H1 (cell line): ENCODE data around the gene DNMT3B.

Experiments used
- EZH2 ChIP-seq: fragments of 200-600 bp; sonication (generic); IDR thresholded peaks from 2 replicates; pipeline ENCODE4 v1.7.1; 2012; ENCODE audit warnings: low read depth, mild to moderate bottlenecking, moderate library complexity, low read length, inconsistent platforms; ENCODE audit not compliant: severe bottlenecking
- NANOG ChIP-seq: IDR thresholded peaks from 2 replicates; pipeline ENCODE4 v1.6.1; 2011; ENCODE audit warnings: low read length, low read depth, mild to moderate bottlenecking, inconsistent platforms; ENCODE audit not compliant: insufficient read depth, poor library complexity, severe bottlenecking
- POLR2AphosphoS5 ChIP-seq: IDR thresholded peaks from 2 replicates; pipeline ENCODE4 v1.6.1; 2011; ENCODE audit warnings: low read depth, low read length
- RAD21 ChIP-seq, 2 experiments: IDR thresholded peaks in 1 of 2; conservative IDR thresholded peaks in 1 of 2; 2 replicates each; pipeline ENCODE4 v1.6.1; 2011; ENCODE audit warnings: low read depth in 2 of 2, low read length in 2 of 2, improper control_type of control experiment in 1 of 2, inconsistent platforms in 1 of 2, mild to moderate bottlenecking in 1 of 2, moderate library complexity in 1 of 2
- RFX5 ChIP-seq: IDR thresholded peaks from 2 replicates; pipeline ENCODE4 v1.6.1; 2011; ENCODE audit warnings: low read depth, low read length, improper control_type of control experiment, borderline replicate concordance
- TAF1 ChIP-seq: IDR thresholded peaks from 2 replicates; pipeline ENCODE4 v1.6.1; 2011; ENCODE audit warnings: mild to moderate bottlenecking, low read depth, low read length
- TF ChIP-seq, protein P1 (sequence below), 3 experiments: IDR thresholded peaks; 1 replicate in 2 of 3; 2 replicates in 1 of 3; pipeline versions ENCODE4 v1.5.1 to v1.6.1; 2011; ENCODE audit warnings: low read length in 3 of 3, mild to moderate bottlenecking in 3 of 3, inconsistent platforms in 2 of 3, low read depth in 1 of 3, moderate library complexity in 1 of 3; ENCODE audit not compliant: insufficient read depth in 1 of 3; ENCODE audit errors: control extremely low read depth in 1 of 3
- TF ChIP-seq, protein P2 (sequence below): IDR thresholded peaks from 2 replicates; pipeline ENCODE4 v1.6.1; 2012; ENCODE audit warnings: inconsistent platforms

DNA sequence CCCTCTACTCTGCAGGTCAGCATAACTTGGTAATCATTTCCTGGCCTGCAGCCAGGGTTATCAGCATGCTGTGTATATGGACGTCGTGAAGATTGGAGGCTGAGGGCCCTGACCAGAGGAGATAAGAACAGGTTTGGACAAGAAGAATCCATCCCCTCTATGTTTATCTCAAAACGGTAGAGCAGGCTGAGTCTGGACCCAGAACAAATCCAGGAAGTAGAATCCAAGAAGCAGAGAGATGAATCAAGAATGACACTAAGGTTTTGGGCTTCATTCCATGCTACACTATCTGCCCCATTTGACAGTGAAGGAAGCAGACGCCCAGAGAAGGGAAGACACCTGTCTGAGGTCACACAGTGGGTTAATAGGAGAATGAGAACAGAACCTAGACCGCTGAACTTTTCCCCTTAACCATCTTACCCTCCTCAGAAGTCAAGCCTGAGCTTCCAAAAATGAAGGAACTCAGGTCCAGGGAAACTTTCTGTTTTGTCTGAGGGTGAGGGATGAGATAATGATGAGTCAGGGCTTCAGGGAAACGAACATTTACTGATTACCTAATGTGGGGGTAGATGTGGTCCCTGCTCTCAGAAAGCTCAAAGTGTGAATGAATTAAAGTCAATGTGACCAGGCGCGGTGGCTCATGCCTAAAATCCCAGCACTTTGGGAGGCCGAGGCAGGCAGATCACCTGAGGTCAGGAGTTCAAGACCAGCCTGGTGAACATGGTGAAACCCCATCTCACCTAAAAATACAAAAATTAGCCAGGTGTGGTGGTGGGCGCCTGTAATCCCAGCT is 9.5 kb upstream of the DNMT3B start:
- TF ChIP-seq TAF1, result no peak
- no peak for TF ChIP-seq NANOG
- no peak for TF ChIP-seq RFX5
- TF ChIP-seq, protein P1, sequence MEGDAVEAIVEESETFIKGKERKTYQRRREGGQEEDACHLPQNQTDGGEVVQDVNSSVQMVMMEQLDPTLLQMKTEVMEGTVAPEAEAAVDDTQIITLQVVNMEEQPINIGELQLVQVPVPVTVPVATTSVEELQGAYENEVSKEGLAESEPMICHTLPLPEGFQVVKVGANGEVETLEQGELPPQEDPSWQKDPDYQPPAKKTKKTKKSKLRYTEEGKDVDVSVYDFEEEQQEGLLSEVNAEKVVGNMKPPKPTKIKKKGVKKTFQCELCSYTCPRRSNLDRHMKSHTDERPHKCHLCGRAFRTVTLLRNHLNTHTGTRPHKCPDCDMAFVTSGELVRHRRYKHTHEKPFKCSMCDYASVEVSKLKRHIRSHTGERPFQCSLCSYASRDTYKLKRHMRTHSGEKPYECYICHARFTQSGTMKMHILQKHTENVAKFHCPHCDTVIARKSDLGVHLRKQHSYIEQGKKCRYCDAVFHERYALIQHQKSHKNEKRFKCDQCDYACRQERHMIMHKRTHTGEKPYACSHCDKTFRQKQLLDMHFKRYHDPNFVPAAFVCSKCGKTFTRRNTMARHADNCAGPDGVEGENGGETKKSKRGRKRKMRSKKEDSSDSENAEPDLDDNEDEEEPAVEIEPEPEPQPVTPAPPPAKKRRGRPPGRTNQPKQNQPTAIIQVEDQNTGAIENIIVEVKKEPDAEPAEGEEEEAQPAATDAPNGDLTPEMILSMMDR (IDR thresholded peaks at IDR 0.05; ENCODE audit: control extremely low read depth in 1 of 3, insufficient read depth in 1 of 3, low read depth in 1 of 3, low read length in 3 of 3), result no peak
- no peak for TF ChIP-seq EZH2
- no peak for TF ChIP-seq POLR2AphosphoS5
- TF ChIP-seq RAD21 (IDR thresholded peaks at IDR 0.05 in 1 of 2, conservative IDR thresholded peaks at IDR 0.05 in 1 of 2; ENCODE audit: low read depth in 2 of 2, low read length in 2 of 2), result no peak
- TF ChIP-seq, protein P2, sequence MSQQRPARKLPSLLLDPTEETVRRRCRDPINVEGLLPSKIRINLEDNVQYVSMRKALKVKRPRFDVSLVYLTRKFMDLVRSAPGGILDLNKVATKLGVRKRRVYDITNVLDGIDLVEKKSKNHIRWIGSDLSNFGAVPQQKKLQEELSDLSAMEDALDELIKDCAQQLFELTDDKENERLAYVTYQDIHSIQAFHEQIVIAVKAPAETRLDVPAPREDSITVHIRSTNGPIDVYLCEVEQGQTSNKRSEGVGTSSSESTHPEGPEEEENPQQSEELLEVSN, result no peak
